ENCODE data around the gene TTLL4.
"Not testable (repeated sequence)": the region's sequence is repeated elsewhere in the genome, so short reads cannot be mapped to it uniquely, and the experiment has no call there.

Gene TTLL4

DNA sequence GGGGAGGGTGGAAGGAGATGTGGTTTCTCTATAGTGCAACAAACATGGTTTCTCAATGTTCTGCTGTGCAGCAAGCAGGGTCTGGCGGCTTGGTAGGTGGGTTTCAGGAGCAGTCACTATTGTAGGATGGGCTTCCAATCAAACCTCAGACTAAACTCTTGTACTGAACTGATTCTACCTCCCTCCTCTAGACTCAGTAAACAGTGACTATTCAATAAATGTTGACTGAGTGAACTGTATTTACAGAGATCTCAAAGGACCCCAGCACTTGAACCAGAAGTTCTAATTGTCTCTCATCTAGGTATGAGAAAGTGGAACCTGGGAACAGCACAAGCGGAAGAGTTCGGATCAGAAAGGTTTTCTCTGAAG is 44.5 kb downstream of the TTLL4 start:
- no peaks in the 10 kb centered on the region for H3K27me3 ChIP-seq (ENCODE audit: control insufficient read depth in 2 of 2, insufficient read depth in 2 of 2, low read length in 2 of 2)
- H3K4me3 ChIP-seq (ENCODE audit: low read length in 2 of 2): no peak overlapping the region
- H3K9me3 ChIP-seq (ENCODE audit: control insufficient read depth in 2 of 2, low read length in 2 of 2): no peaks in the 10 kb centered on the region
- H3K36me3 ChIP-seq (ENCODE audit: control insufficient read depth in 2 of 2, insufficient read depth in 2 of 2, low read length in 2 of 2): peaks cover 25 to 35% of the 10 kb centered on the region in 2 donors
- no peaks in the 10 kb centered on the region for H3K4me1 ChIP-seq (ENCODE audit: control insufficient read depth in 2 of 2, insufficient read depth in 2 of 2, low read length in 2 of 2)
- no peak overlapping the region for H3K9ac ChIP-seq (ENCODE audit: low read depth in 1 of 2, low read length in 2 of 2)
- no peak overlapping the region for H3K27ac ChIP-seq (ENCODE audit: low read depth in 2 of 2, low read length in 2 of 2)

DNA sequence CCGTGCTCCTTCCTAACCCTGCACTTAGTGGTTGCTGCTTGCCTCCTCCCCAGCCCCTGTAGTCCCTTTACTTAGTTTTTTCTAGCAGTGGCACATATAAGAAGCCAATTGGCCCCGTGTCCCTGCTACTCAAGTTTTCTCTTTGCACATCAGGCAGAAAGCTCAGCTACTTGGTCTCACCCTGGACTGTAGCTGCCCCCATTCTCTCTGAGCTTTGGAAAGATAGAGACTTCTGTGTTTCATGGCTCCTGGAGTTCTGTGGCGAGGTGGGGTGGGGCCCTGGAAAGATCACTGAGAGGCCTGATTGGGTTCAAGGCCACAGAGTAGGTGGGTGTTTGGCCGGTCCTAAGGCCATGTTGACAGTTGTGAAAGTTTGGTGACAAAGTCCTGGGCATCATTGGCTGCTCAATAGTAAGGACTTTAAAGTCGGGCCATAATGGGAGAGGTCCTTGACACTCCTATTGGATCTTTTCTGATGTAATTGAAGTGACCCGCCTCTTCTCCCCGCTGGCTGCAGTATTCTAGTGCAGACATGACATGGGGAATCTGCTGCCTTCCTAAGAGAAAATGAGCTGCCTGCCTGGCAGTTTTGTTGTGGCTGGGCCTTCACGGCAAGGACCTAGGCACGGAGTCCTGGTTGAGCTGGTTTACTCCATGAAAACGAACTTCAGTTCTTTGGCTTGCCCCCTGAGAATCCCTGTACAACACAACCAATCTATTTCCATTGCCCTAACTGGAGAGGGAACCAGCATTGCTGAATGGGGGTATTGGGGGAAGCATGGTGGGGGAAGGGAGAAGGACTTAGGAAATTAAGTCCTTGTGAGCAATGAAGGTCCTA is 45.2 kb downstream of the TTLL4 start:
- H3K36me3 ChIP-seq (ENCODE audit: control insufficient read depth in 2 of 2, insufficient read depth in 2 of 2, low read length in 2 of 2): peaks cover 23 to 31% of the 10 kb centered on the region in 2 donors
- no peak overlapping the region for H3K4me3 ChIP-seq (ENCODE audit: low read length in 2 of 2)
- no peak overlapping the region for H3K9ac ChIP-seq (ENCODE audit: low read depth in 1 of 2, low read length in 2 of 2)
- no peaks in the 10 kb centered on the region for H3K27me3 ChIP-seq (ENCODE audit: control insufficient read depth in 2 of 2, insufficient read depth in 2 of 2, low read length in 2 of 2)
- H3K4me1 ChIP-seq (ENCODE audit: control insufficient read depth in 2 of 2, insufficient read depth in 2 of 2, low read length in 2 of 2): no peaks in the 10 kb centered on the region
- no peaks in the 10 kb centered on the region for H3K9me3 ChIP-seq (ENCODE audit: control insufficient read depth in 2 of 2, low read length in 2 of 2)
- H3K27ac ChIP-seq (ENCODE audit: low read depth in 2 of 2, low read length in 2 of 2): no peak overlapping the region

DNA sequence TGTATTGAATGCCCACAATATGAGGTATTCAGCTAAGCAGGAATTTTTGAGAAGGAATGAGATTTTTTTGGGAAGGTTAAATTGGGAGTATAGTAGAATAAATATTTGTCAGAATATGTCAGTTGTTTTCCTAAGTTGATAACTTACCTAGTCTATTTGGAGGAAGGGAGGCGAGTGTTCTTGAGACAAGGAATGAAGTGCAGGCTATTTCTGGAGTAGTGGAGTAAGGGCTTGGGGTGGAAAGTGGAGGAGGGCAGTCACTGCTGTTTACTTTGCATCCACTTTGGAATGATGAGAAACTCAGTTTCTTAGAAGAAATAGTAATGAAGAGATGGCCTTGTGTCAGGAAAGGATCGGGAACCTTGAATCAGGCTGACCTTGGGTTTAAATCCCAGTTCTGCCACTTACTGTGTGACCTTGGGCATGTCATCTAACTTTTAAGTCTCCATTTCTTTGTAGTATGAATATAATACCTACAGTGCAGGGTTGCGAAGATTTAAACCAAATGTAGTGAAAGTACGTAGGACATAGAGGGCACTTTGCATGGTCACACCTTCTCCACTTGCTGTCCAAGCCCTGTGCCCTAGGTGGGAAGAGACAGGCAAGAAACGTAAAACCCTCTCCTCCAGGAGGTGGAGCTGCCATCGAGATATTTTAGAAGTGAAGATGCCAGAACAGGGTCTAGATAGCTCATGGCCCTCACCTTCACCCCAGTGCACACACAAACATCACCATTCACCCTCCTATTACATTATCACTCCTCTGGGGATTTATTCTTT is 46.2 kb downstream of the TTLL4 start:
- Histone ChIP-seq H3K9me3 (ENCODE audit: control insufficient read depth in 2 of 2, low read length in 2 of 2) (no peaks in the 10 kb centered on the region), H3K9ac (ENCODE audit: low read depth in 1 of 2, low read length in 2 of 2) (no peak overlapping the region), H3K27ac (ENCODE audit: low read depth in 2 of 2, low read length in 2 of 2) (no peak overlapping the region), H3K4me3 (ENCODE audit: low read length in 2 of 2) (no peak overlapping the region), H3K27me3 (ENCODE audit: control insufficient read depth in 2 of 2, insufficient read depth in 2 of 2, low read length in 2 of 2) (no peaks in the 10 kb centered on the region), H3K36me3 (ENCODE audit: control insufficient read depth in 2 of 2, insufficient read depth in 2 of 2, low read length in 2 of 2) (peaks cover 21 to 31% of the 10 kb centered on the region in 2 donors), H3K4me1 (ENCODE audit: control insufficient read depth in 2 of 2, insufficient read depth in 2 of 2, low read length in 2 of 2) (no peaks in the 10 kb centered on the region)

- no peaks in the 10 kb centered on the region for H3K36me3 ChIP-seq (ENCODE audit: control insufficient read depth in 2 of 2, insufficient read depth in 2 of 2, low read length in 2 of 2)
- no peak overlapping the region for H3K9ac ChIP-seq (ENCODE audit: low read depth in 1 of 2, low read length in 2 of 2)
- H3K9me3 ChIP-seq (ENCODE audit: control insufficient read depth in 2 of 2, low read length in 2 of 2): no peaks in the 10 kb centered on the region
- no peak overlapping the region for H3K27ac ChIP-seq (ENCODE audit: low read depth in 2 of 2, low read length in 2 of 2)
- H3K27me3 ChIP-seq (ENCODE audit: control insufficient read depth in 2 of 2, insufficient read depth in 2 of 2, low read length in 2 of 2): no peaks in the 10 kb centered on the region
- no peak overlapping the region for H3K4me3 ChIP-seq (ENCODE audit: low read length in 2 of 2)
- no peaks in the 10 kb centered on the region for H3K4me1 ChIP-seq (ENCODE audit: control insufficient read depth in 2 of 2, insufficient read depth in 2 of 2, low read length in 2 of 2)
These were observed 51.2 kb downstream of the TTLL4 start for GRCh38 chr2:218761795-218762194.

- H3K36me3 ChIP-seq (ENCODE audit: control insufficient read depth in 2 of 2, insufficient read depth in 2 of 2, low read length in 2 of 2); H3K9me3 ChIP-seq (ENCODE audit: control insufficient read depth in 2 of 2, low read length in 2 of 2); H3K4me3 ChIP-seq (ENCODE audit: low read length in 2 of 2); H3K9ac ChIP-seq (ENCODE audit: low read depth in 1 of 2, low read length in 2 of 2); H3K4me1 ChIP-seq (ENCODE audit: control insufficient read depth in 2 of 2, insufficient read depth in 2 of 2, low read length in 2 of 2); H3K27me3 ChIP-seq (ENCODE audit: control insufficient read depth in 2 of 2, insufficient read depth in 2 of 2, low read length in 2 of 2); H3K27ac ChIP-seq (ENCODE audit: low read depth in 2 of 2, low read length in 2 of 2): not testable (repeated sequence)
These were observed 62.1 kb downstream of the TTLL4 start for GRCh38 chr2:218772759-218773158.

GRCh38 chr2:218773881-218774280 is 63.2 kb downstream of the TTLL4 start:
- Histone ChIP-seq H3K9me3 (ENCODE audit: control insufficient read depth in 2 of 2, low read length in 2 of 2) (no peaks in the 10 kb centered on the region), H3K27me3 (ENCODE audit: control insufficient read depth in 2 of 2, insufficient read depth in 2 of 2, low read length in 2 of 2) (no peaks in the 10 kb centered on the region), H3K27ac (ENCODE audit: low read depth in 2 of 2, low read length in 2 of 2) (no peak overlapping the region), H3K4me3 (ENCODE audit: low read length in 2 of 2) (no peak overlapping the region), H3K36me3 (ENCODE audit: control insufficient read depth in 2 of 2, insufficient read depth in 2 of 2, low read length in 2 of 2) (no peaks in the 10 kb centered on the region), H3K9ac (ENCODE audit: low read depth in 1 of 2, low read length in 2 of 2) (no peak overlapping the region), H3K4me1 (ENCODE audit: control insufficient read depth in 2 of 2, insufficient read depth in 2 of 2, low read length in 2 of 2) (no peaks in the 10 kb centered on the region)

DNA sequence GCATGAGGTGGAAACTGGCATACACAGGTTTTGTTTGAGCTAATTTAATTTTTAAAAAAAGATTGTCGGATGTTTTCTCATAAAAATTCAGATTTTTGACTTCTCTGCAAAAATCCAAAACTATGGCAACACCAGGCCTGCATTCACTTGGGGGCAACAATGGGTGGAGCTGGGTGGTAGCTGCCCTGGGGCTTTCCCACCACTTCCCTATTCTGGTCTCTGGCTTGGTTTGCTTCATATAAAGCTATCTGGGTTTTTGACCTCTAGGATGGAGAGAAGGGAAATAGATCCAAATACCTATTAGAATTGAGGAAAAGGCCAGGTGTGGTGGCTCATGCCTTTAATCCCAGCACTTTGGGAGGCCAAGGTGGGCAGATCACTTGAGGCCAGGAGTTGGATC is 65.9 kb downstream of the TTLL4 start:
- Histone ChIP-seq H3K9me3 (ENCODE audit: control insufficient read depth in 2 of 2, low read length in 2 of 2) (no peaks in the 10 kb centered on the region), H3K36me3 (ENCODE audit: control insufficient read depth in 2 of 2, insufficient read depth in 2 of 2, low read length in 2 of 2) (no peaks in the 10 kb centered on the region), H3K27ac (ENCODE audit: low read depth in 2 of 2, low read length in 2 of 2) (no peak overlapping the region), H3K4me3 (ENCODE audit: low read length in 2 of 2) (no peak overlapping the region), H3K9ac (ENCODE audit: low read depth in 1 of 2, low read length in 2 of 2) (no peak overlapping the region), H3K27me3 (ENCODE audit: control insufficient read depth in 2 of 2, insufficient read depth in 2 of 2, low read length in 2 of 2) (peaks cover 0 to 2% of the 10 kb centered on the region in 2 donors), H3K4me1 (ENCODE audit: control insufficient read depth in 2 of 2, insufficient read depth in 2 of 2, low read length in 2 of 2) (peaks cover 3 to 9% of the 10 kb centered on the region in 2 donors)

GRCh38 chr2:218777276-218777990 is 66.8 kb downstream of the TTLL4 start:
- no peaks in the 10 kb centered on the region for H3K36me3 ChIP-seq (ENCODE audit: control insufficient read depth in 2 of 2, insufficient read depth in 2 of 2, low read length in 2 of 2)
- H3K9me3 ChIP-seq (ENCODE audit: control insufficient read depth in 2 of 2, low read length in 2 of 2): no peaks in the 10 kb centered on the region
- peaks cover 3 to 12% of the 10 kb centered on the region in 2 donors for H3K4me1 ChIP-seq (ENCODE audit: control insufficient read depth in 2 of 2, insufficient read depth in 2 of 2, low read length in 2 of 2)
- no peak overlapping the region for H3K9ac ChIP-seq (ENCODE audit: low read depth in 1 of 2, low read length in 2 of 2)
- no peak overlapping the region for H3K27ac ChIP-seq (ENCODE audit: low read depth in 2 of 2, low read length in 2 of 2)
- peaks cover 0 to 2% of the 10 kb centered on the region in 2 donors for H3K27me3 ChIP-seq (ENCODE audit: control insufficient read depth in 2 of 2, insufficient read depth in 2 of 2, low read length in 2 of 2)
- no peak overlapping the region for H3K4me3 ChIP-seq (ENCODE audit: low read length in 2 of 2)

DNA sequence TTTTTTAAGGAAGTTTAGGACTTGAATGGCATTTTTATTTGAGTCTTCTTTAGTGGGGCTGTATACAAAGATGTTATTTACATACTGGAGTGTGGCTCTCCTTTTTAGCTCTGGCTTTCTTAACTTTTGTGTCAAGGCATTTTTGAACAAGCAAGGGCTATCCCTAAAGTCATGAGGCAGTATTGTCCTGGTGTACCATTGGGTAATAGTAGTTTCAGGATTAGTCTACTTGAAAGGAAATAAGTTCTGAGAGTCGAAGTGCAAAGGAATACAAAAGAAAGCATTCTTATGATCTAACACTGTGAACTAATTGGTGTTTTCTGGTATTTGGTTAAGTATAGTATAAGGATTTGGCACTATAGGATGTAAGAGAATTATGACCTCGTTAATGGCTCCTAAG is 69.4 kb downstream of the TTLL4 start:
- Histone ChIP-seq H3K27me3 (ENCODE audit: control insufficient read depth in 2 of 2, insufficient read depth in 2 of 2, low read length in 2 of 2) (peaks cover 0 to 2% of the 10 kb centered on the region in 2 donors), H3K9me3 (ENCODE audit: control insufficient read depth in 2 of 2, low read length in 2 of 2) (no peaks in the 10 kb centered on the region), H3K27ac (ENCODE audit: low read depth in 2 of 2, low read length in 2 of 2) (no peak overlapping the region), H3K9ac (ENCODE audit: low read depth in 1 of 2, low read length in 2 of 2) (no peak overlapping the region), H3K4me1 (ENCODE audit: control insufficient read depth in 2 of 2, insufficient read depth in 2 of 2, low read length in 2 of 2) (peaks cover 7 to 14% of the 10 kb centered on the region in 2 donors), H3K4me3 (ENCODE audit: low read length in 2 of 2) (no peak overlapping the region), H3K36me3 (ENCODE audit: control insufficient read depth in 2 of 2, insufficient read depth in 2 of 2, low read length in 2 of 2) (no peaks in the 10 kb centered on the region)
